Motor neuron (in vitro differentiated cells): ENCODE measurements around the gene CIAO3. TPM values are rescaled to one million over a fixed set of nuclear protein-coding genes. Genes with fewer than 3 reads are reported as not detected.
"Not testable (repeated sequence)": the region's sequence is repeated elsewhere in the genome, so short reads cannot be mapped to it uniquely, and the experiment has no call there.

Experiments used
- ATAC-seq, 8 experiments: fragments of 200-7000 bp; cut with Tn5 transposase; replicated peaks in 6 of 8; 2 replicates each; pipeline ENCODE4 v1.8.0; 2021; ENCODE audit warnings: mild to moderate bottlenecking in 8 of 8, moderate library complexity in 8 of 8
- H3K27ac ChIP-seq, 2 donors: fragments of 250-450 bp; sonication (Bioruptor Pico); 2 replicates each; pipeline ENCODE4 v1.9.0; 2021; ENCODE audit warnings: antibody characterized with exemption in 2 of 2, mild to moderate bottlenecking in 2 of 2, moderate library complexity in 1 of 2
- H3K4me1 ChIP-seq, 2 donors: fragments of 250-450 bp; sonication (Bioruptor Pico); replicated peaks in 1 of 2; 2 replicates each; pipeline ENCODE4 v1.6.1; 2021; ENCODE audit warnings: antibody characterized with exemption in 2 of 2, mild to moderate bottlenecking in 2 of 2, moderate library complexity in 1 of 2
- H3K4me3 ChIP-seq, 5 donors: fragments of 250-450 bp; sonication (Bioruptor Pico); 2 replicates each; pipeline ENCODE4 v1.9.0; 2021; ENCODE audit warnings: antibody characterized with exemption in 5 of 5, mild to moderate bottlenecking in 5 of 5, moderate library complexity in 4 of 5
- WGBS, 10 experiments: fragments of 450-650 bp; shearing (Covaris generic); methylation state at CpG; one replicate each; pipeline ENCODE4 v1.0.0; 2022; 5-methylcytosine and 5-hydroxymethylcytosine counted together
- in situ Hi-C, 9 experiments: fragments of 400-800 bp; cut with MboI; loops; one replicate each; pipeline ENCODE4 v1.15.0; 2021; ENCODE audit warnings: low sequenced_read_pairs in 9 of 9, low pct_unique_long_range_greater_than_20kb in 2 of 9; ENCODE audit not compliant: unreplicated experiment in 9 of 9
- total RNA-seq, 8 experiments: library from RNA; unstranded; fragments of 300-600 nt; gene quantifications; 2 replicates each; pipeline versions ENCODE4 v1.2.3 to v1.2.4, GENCODE V29; 2022

The CIAO3 gene
- total RNA-seq, 8 experiments from 2014 or later, result 15.0 to 30.5 (median 24.9) TPM

- ATAC-seq, result peak; percentile 37 to 65 (median 56)
- WGBS, 10 experiments, result 80 to 83% methylated on average over 1 of the region's 22 CpGs; no CpG with 5 or more reads in 8 of the 10 experiments
- H3K4me1 ChIP-seq, result peaks cover 5 to 7% of the 10 kb centered on the region in 2 donors
- no peak overlapping the region for H3K27ac ChIP-seq
- in situ Hi-C loops, result no loop called here
- H3K4me3 ChIP-seq, result no peak overlapping the region
Measured at GRCh38 chr16:761625-762513, 21.1 kb upstream of the CIAO3 start.

DNA sequence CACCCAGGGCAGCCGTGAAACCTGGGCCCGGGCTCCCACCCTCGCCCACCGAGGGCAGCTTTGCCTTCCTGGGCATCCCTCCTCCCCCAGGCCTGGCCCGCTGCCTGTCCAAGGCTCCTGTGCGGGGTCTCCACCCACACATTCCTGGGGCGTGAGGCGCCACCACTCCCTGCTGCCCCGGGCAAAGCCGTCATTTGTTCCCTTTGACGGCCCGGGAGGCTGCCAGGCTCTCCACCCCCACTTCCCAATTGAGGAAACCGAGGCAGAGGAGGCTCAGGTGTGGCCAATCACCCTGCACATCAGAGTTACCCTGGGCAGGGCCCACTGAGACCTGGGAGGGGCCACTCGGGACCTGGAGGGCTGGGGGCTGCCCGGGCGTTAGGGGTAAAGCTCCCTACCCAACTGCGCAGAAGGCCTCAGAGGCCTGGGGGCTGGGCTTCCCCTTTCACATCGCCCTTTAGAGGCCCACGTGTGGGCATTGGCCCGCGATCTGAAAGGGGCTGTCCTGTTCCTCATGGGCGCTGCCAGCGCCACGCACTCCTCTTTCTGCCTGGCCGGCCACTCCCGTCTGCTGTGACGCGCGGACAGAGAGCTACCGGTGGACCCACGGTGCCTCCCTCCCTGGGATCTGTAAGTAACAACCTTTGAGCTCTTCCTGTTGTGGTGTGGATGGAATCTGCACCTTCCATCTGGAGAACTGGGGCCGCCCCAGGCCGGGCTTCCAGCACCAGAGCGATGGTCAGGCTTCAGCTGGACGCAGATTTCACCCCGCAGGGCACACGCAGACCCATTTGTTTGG lies 19.9 kb upstream of the CIAO3 start, which contains the start of gene MSLN:
MSLN (plus strand) TSS at position 190 of the 799 bp plus-strand sequence. CDS start 1,947 bp downstream, outside the sequence.
- Histone ChIP-seq H3K27ac (peak within 1 kb of the TSS in 1 of 2 donors; percentile 14), H3K4me3 (no peak within 1 kb of the TSS), H3K4me1 (peaks cover 5 to 7% of the 10 kb centered on the region in 2 donors)
- ATAC-seq, result peak in 2 of 8 experiments; percentile 10 to 47
- in situ Hi-C loops, result no loop called here
- 53 to 100% (median 86%) methylated on average over 1 to 9 of the region's 37 CpGs; no CpG with 5 or more reads in 4 of the 10 experiments for WGBS, 10 experiments

DNA sequence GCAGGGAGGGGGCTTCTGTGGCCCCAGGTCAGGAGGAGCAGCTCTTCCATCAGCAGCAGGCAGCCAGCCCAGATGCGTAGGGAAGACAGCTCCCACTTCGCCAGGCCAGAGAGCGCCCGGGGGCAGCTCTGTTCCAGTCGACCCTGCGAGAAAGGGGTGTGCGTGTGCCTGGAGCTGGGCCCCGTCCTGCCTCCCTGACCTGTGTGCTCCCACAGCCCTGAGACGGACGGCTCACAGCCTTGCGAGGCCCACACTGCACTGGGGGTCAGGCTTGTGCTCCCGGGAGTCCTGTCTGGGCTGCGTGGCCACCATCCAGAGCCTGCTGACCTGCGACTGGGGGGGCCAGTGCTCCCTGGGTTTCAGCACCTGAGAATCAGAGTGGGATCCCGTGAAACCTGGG lies 19.3 kb upstream of the CIAO3 start:
- in situ Hi-C loops, result no loop called here
- 30 to 80% methylated on average over 1 to 2 of the region's 15 CpGs; no CpG with 5 or more reads in 8 of the 10 experiments for WGBS, 10 experiments
- Histone ChIP-seq H3K4me1 (peaks cover 3 to 7% of the 10 kb centered on the region in 2 donors), H3K4me3 (no peak overlapping the region), H3K27ac (no peak overlapping the region)
- no peak for ATAC-seq

- H3K27ac ChIP-seq, result peak overlapping the region in 1 of 2 donors; percentile 14
- ATAC-seq, result no peak
- 43 to 100% (median 93%) methylated on average over 1 to 17 of the region's 34 CpGs; no CpG with 5 or more reads in 2 of the 10 experiments for WGBS, 10 experiments
Measured at GRCh38 chr16:759110-759910, 18.5 kb upstream of the CIAO3 start.

DNA sequence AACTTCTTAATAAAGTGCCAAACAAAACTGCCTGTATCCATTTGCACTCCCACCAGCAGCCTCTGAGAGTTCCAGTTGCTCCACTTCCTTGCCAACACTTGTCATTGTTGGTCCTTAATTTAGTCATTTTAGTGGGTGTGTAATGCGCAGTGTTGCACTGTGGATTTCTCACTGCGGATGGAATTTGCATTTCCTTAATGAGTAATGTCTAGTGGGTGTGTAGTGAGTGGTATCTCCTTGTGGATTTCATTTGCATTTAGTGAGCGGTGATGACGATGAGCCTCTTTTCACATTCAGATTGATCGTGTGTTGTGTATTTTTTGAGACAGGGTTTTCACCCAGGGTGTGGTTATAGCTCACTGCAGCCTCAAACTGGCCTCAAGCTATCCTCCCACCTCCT lies 15.6 kb upstream of the CIAO3 start:
- WGBS, 10 experiments, result 0 to 100% (median 79%) methylated on average over 1 to 5 of the region's 5 CpGs; no CpG with 5 or more reads in 1 of the 10 experiments
- H3K27ac ChIP-seq, result no peak overlapping the region
- H3K4me1 ChIP-seq, result peaks cover 10% of the 10 kb centered on the region in 2 donors
- no peak overlapping the region for H3K4me3 ChIP-seq
- in situ Hi-C loops, result no loop called here
- ATAC-seq, result peak in 5 of 8 experiments; percentile 17 to 99 (median 27)

More at GRCh38 chr16:759110-759910, 18.5 kb upstream of the CIAO3 start:
- in situ Hi-C loops, result no loop called here
- no peak overlapping the region for H3K4me3 ChIP-seq
- H3K4me1 ChIP-seq, result peaks cover 0 to 7% of the 10 kb centered on the region in 2 donors

DNA sequence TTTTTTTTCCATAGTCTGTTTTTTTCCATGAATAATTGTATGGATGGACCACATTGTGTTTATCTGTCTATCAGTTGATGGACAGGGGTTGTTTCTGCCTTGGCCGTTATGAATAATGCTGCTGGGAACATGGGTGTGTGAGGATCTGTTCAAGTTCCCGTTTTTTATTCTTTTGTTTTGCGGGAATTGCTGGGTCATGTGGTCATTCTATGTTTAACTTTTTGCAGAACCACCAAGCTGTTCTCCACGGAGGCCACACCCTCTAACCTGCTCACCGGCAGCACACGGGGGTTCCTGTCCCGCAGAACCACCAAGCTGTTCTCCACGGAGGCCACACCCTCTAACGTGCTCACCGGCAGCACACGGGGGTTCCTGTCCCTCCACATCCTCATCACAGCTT lies 13.9 kb upstream of the CIAO3 start:
- Histone ChIP-seq H3K4me3 (no peak overlapping the region), H3K27ac (no peak overlapping the region), H3K4me1 (peaks cover 13 to 20% of the 10 kb centered on the region in 2 donors)
- WGBS, 10 experiments, result 17 to 78% (median 63%) methylated on average over 1 to 8 of the region's 11 CpGs; no CpG with 5 or more reads in 1 of the 10 experiments
- in situ Hi-C loops, result no loop called here
- ATAC-seq, result peak in 3 of 8 experiments; percentile 10 to 20 (median 13)

DNA sequence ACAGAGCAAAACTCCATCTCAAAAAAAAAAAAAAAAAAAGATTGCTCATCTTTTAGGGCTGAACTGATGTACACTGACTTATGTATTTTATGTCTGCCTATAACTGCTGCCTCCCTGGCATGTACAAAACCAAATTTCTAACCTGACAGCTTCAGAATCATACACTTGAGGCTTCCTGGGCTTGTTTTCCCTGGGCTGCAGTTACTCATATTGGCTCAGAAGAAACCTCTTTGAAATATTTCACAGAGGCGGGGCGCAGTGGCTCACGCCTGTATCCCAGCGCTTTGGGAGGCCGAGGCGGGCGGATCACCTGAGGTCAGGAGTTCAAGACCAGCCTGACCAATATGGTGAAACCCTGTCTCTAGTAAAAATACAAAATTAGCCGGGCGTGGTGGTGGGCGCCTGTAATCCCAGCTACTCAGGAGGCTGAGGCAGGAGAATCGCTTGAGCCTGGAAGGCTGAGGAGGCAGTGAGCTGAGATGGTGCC lies 13.4 kb upstream of the CIAO3 start:
- in situ Hi-C loops, H3K27ac ChIP-seq, H3K4me3 ChIP-seq, ATAC-seq: not testable (repeated sequence)
- 20 to 100% (median 88%) methylated on average over 1 to 5 of the region's 11 CpGs; no CpG with 5 or more reads in 2 of the 10 experiments for WGBS, 10 experiments
- peaks cover 13 to 20% of the 10 kb centered on the region in 2 donors for H3K4me1 ChIP-seq

GRCh38 chr16:752007-752312 lies 11.2 kb upstream of the CIAO3 start:
- in situ Hi-C loops, result no loop called here
- peak overlapping the region in 1 of 2 donors; percentile 28 for H3K27ac ChIP-seq
- H3K4me3 ChIP-seq, result no peak overlapping the region
- 6 to 35% (median 17%) methylated on average over 4 to 10 of the region's 10 CpGs; no CpG with 5 or more reads in 6 of the 10 experiments for WGBS, 10 experiments
- peak in 5 of 8 experiments; percentile 15 to 60 (median 34) for ATAC-seq
- H3K4me1 ChIP-seq, result peaks cover 13 to 20% of the 10 kb centered on the region in 2 donors

DNA sequence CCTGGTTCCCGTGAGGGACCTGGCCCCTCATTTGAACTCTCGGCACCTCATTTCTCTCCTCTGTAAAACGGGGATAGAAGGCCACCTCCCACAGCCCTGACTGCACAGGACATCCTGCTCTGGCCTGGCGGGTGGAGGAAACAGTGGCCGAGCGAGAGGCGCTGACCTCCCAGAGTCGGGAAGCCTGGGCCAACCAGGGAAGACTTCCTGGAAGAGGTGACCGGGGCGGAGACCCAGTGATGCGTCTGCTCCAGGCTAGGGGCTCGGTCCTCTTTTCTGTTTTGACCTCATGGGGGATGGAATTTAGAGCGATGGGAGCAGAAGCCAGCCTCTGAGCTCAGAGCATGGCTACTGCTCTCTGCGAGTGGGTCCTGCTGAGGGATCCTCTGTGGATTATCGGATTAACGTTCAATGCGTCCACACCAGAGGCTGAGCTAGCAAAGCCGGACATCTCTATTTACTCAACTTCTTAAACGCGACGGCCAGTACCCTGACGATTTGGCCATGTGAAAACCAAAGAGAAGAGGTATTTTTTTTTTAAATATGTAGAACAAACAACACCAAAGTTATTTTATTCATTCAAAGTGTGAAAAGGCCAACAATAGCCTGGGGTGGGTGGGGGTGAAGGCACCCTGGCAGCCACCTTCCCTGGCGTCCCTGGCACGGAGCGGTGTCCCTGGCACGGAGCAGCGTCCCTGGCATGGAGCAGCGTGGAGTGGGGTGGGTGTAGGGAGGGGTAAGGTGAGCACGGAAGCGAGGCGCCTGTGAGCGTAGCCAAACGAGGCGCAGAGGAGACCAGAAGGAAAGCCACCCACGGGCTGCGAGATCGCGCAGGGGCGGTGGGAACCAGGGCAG lies 10.6 kb upstream of the CIAO3 start:
- Histone ChIP-seq H3K4me1 (peaks cover 13 to 20% of the 10 kb centered on the region in 2 donors), H3K4me3 (no peak overlapping the region), H3K27ac (peak overlapping the region in 1 of 2 donors; percentile 28)
- in situ Hi-C loops, result no loop called here
- peak in 1 of 8 experiments; percentile 36 for ATAC-seq
- 10 to 100% (median 79%) methylated on average over 1 to 13 of the region's 39 CpGs; no CpG with 5 or more reads in 2 of the 10 experiments for WGBS, 10 experiments

DNA sequence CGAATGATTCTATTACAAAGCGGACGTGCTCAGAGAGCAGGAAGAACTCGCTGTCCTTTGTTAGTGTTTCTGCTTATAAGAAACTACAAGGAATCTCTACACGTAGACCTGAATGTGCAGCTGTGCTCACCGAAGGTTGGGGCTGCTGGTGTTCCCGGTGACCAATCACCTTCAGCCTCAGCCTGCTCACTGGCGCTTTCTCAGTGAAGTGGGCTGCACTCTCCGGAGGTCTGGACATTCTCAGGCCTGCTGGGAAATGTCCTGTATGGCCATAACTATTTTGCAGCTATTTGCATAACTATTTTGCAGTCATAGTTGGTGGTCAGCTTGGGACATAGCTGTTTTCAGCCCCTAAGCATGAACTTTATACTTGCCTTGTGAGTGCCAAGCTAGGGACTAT lies 9.7 kb upstream of the CIAO3 start:
- in situ Hi-C loops, result no loop called here
- WGBS, 10 experiments, result 33 to 100% (median 75%) methylated on average over 1 to 4 of the region's 9 CpGs; no CpG with 5 or more reads in 4 of the 10 experiments
- H3K4me3 ChIP-seq, result no peak overlapping the region
- H3K27ac ChIP-seq, result no peak overlapping the region
- ATAC-seq, result peak in 7 of 8 experiments; percentile 27 to 69 (median 54)
- H3K4me1 ChIP-seq, result peaks cover 13 to 24% of the 10 kb centered on the region in 2 donors

DNA sequence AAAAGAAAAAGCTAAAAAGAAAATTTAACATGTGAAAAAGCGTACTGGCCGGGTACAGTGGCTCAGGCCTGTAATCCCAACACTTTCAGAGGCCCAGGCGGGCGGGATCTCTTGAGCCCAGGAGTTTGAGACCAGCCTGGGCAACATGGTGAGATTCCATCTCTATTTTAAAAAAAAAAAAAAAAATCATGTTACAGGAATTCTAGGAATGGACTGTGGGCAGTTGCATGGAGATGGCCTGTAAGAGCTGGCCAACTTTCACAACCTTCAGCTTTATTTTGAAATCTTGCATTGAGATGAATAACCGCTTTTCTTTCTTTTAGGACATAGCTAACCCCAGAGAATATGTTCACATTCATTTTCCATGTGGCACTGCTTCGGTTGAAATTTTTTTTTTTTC lies 8.2 kb upstream of the CIAO3 start:
- Histone ChIP-seq H3K4me3 (no peak overlapping the region), H3K4me1 (peaks cover 13 to 24% of the 10 kb centered on the region in 2 donors), H3K27ac (no peak overlapping the region)
- ATAC-seq, result no peak
- WGBS, 10 experiments, result 42 to 91% (median 76%) methylated on average over 3 to 6 of the region's 6 CpGs; no CpG with 5 or more reads in 2 of the 10 experiments
- in situ Hi-C loops, result no loop called here
